NCI-H774 (cell line): ENCODE data around the gene LRRC2.
"Not testable (repeated sequence)": the region's sequence is repeated elsewhere in the genome, so short reads cannot be mapped to it uniquely, and the experiment has no call there.

ENCODE experiments used
- DNase-seq: peaks from one replicate; lab custom pipeline; 2025; lab: John Stamatoyannopoulos, UW

LRRC2 gene

DNA sequence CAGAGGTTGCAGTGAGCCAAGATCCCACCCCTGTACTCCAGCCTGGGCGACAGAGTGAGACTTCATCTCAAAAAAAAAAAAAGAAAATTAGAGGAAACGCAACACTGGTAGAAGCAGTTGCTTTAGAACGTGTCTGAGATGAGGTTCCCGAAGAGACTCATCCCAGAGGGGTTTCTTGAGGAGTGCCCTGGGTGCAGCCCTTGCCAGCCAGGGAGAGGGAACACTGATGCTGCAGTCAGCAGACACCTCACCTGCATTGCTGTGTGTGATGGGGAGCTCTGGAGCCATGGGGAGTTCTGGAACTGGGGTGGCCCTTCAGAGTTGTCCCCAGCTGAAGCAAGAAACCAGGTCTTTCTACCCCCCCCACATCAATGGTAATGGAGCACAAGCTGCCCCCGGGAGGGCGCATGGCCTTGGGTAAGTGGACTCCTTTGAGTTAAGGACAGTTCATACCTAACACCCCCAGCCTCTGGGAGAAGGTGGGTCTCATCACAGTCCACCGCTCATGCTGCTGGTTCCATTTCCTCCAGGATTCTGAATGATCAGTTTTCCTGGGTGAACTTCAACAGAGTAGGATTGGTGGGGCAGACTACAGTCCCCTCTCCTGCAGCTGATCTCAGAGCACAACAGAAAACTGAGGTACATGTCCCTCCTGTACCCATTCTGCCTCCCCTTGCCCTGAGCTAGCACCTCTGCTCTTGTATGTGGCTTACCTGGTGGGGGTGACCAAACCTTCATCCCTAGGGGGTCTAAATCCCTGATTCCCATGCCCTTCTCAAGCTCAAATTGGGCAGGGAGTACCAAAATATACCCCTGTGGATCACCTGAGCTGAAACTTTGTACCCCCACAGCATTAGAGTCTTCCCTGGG, 18.7 kb upstream of the LRRC2 start:
- DNase-seq, result no peak

DNA sequence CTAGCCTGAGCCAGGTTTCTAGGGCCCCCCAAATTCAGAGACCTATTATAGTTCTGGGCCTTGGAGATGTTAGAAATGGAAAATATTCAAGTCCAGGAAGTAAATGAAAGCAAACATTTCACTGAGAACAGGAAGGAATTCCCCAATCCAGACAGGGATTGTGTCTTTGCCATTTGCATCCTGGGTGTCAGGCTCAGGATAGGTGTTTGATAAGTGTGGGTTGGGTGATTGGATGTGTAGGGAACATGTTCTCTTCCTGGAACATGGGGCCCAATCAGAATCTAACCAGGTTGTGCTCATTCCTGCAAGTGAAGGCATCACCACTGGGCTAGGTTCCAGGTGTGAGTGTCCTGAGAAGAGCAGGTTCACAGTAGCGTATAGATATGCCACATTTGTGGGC, 14.6 kb upstream of the LRRC2 start:
- DNase-seq, result no peak

GRCh38 chr3:46579756-46580286, 13.7 kb upstream of the LRRC2 start:
- no peak for DNase-seq

GRCh38 chr3:46578973-46579755, 13.1 kb upstream of the LRRC2 start:
- no peak for DNase-seq

GRCh38 chr3:46577580-46578249, 11.6 kb upstream of the LRRC2 start:
- DNase-seq, result not testable (repeated sequence)

DNA sequence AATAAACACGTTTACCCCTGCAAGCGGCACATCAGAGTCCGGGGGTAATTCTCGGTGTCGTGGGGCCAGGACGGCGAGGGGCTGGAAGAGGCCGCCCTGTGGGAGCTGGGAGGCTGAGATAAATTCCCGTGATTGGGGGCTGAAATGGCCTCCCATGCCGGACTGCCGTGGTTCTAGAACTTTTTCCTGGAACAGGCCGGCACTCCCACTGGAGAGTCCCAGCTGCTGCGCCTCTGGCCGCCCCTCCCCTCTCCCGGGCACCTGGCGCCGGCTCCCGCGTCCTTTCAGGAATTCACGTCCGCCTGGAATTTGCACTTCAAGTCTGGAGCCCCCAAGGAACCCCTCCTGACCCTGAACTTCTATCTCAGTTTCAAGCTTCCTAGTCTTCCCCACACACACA, 10.8 kb upstream of the LRRC2 start:
- no peak for DNase-seq

DNA sequence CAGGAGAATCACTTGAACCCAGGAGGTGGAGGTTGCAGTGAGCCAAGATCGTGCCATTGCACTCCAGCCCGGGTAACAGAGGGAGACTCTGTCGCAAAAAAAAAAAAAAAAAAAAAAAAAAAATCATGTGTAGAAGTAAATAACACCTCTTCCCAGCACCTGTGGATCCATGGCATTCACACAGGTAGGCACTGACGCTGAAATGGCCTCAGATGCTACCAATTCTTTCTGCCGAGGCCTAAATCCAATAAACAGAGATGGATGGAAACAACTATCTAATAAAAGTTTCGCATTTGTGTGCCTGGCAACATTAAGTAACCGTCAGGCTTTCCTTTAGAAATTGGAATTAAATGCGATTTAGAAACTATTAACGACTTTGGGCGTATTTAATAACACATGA, 10.3 kb upstream of the LRRC2 start:
- DNase-seq, result no peak

DNA sequence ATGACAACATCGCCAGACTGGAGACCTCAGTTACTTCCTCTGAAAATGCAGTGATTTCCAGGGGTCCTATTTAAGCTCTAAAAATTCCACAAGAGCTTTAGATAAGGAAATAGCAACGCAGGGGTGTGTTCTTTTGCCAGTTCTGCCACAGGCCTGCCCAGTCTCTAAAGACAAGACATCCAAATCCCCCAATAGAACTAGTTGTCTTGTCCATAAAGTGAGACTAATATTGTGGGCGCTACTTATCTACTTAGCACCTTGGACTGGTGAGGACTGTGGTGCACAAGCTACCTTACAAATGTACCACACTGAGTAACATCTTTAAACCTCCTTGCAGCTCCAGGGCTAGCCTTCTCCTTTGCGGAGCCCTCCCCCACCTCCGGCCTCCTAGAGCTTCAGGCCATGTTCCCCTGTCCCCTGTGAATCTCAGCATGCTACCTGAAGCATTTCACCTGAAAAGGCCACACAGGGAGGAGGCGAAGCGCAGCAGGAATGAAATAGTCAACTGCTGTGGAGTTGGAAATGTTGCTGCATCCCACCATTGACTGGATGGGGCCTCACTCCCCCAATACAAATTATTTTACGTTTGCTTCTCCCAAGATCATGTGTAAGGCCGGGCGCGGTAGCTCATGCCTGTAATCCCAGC, 9.6 kb upstream of the LRRC2 start:
- DNase-seq, result no peak

DNA sequence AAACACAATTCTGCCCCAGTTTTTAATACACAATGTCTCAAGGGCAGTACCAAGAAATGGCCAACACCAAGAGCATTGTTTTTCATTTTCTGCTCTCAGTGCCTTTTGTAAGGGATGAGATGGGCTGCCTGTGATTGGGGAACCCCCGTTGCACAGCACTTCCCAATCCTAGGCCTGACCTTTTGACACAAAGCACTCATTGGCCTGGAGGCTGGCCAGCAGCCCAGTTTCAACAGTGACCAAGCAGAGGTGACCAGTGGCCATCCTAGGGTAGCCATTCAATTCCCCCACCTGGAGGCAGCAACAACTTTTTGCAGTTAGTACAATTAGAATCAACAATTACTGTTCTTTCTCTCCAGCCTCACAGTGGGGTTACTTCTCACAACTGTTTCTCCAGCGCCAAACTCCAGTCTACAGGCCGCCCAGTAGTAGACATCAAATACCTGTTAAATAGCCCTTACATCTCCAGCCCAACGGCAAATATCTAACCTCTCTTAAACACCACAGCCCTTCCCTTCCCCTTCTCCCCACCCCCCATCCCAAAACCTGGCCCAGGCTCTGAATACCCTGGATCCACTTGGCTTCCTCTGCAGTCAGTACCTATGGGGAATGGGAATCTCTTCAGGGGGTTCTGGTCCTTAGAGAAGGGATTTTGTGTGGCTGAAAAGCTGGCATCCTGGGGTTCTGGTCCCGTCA, 8.9 kb upstream of the LRRC2 start:
- DNase-seq, result no peak

DNA sequence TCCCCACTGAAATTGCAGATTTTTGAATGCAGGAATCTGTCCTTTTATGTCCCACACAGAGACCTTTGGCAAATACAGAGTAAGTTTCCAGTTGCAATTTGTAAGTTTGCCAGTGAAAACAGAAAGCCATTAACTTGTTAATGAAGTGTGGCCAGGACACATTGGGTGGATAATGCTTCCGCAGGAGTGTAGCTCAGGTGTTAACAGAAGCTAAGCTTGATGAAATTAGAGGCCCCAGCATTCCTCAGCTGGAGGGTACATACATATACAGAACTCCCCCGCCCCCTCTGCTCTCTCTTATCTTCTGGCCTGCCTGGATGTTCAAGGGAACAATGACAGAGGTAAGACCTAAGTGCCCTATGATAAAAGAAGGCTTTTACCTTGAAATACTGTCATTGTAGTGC, 8.1 kb upstream of the LRRC2 start:
- DNase-seq, result no peak

GRCh38 chr3:46573701-46574100, 7.6 kb upstream of the LRRC2 start:
- no peak for DNase-seq

DNA sequence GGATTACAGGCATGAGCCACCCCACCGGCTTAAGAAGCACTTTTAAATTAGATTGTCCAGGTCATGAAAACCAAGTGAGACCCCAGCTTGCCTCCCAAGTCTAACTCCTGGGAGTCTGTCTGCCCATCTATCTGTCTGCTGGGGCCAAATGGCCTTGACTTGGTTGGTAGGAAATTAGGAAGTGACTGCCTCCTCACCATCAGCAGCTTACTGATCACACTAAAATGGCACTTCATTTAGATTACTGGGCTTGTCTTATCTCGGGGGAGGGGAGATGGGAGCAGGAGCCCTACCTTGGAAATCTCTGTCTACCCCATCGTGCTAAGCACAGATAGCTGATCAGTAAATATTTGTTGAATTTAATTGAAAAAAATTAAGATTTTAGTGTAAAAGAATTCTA, 5.6 kb upstream of the LRRC2 start:
- no peak for DNase-seq

DNA sequence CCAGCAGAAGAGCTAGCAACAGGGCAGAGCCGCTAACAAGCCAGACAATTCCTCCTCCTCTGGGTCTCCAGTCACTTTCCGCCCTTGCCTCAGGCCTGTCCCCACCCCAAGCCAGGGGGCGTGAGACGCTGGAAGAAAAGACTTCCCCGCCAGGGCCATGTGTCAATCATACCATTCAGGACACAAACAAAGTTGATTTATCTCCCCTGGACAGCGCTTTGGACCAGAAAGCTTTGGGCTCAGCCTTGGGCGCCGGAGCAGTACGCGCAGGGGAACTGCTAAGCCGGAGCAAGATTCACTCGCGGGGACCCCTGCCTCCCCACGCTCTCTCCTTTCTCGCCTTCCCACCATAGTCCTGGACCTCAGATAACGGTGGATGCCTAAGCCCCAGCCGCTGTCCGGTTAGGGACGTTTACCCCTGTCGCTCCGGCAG, 479 bp downstream of the LRRC2 start:
- no peak for DNase-seq

- DNase-seq, result no peak
Observed at GRCh38 chr3:46565077-46565476, 1.0 kb downstream of the LRRC2 start.

DNA sequence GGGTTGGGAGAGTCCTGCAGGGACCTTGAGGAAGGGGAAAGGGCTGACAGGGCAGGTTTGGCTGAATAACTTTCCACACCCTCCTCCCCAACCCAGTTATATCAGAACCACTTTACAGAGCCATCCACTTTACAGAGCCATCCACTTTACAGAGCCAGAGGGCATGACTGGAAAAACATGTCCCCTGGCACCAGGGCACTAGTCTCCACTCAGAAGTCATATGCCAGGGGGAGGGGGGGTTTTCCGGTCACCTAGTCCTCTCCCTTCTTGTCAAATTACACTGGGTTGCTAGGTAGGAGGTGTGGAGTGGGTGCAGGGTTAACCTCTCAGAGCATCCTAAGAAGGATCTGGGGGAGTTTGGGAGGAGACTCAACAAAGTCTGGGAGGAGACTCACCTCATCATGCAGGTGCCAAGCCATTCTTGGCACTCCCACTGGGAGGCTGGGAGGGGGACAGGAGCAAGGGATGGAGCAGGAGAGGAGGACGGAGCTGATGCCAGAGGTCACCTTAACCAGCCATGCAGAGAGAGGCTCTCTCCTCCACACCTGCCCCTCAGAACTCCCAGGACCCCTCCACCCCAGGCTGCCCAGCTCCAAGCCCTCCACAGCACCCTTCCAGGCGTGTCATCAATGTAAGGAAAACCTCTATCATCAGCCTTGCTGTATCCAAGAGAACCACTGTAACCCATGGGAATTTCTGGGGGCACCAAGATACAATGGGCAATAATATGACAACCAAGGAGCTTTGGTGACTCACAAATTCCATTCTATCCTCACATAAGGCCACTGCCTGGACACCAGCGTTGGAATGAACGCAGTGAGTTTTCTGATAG, 1.7 kb downstream of the LRRC2 start:
- no peak for DNase-seq

DNA sequence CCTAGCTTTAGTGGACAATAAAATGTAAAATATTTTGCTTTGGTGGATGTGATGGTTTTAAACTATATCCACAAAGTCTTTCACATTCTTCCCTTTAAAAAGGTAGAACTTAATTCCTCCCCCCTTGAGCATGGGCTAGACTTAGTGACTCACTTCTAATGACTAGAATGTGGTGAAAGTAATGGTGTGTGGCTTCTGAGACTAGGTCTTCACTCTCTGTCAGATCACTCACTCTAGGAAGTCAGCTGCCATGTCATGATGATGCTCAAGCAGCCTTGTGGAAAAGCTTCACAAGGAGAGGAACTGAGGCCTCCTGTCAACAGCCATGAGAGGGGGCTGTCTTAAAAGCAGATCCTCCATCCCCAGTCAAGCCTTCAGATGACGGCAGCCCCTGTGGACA, 4.2 kb downstream of the LRRC2 start:
- no peak for DNase-seq

DNA sequence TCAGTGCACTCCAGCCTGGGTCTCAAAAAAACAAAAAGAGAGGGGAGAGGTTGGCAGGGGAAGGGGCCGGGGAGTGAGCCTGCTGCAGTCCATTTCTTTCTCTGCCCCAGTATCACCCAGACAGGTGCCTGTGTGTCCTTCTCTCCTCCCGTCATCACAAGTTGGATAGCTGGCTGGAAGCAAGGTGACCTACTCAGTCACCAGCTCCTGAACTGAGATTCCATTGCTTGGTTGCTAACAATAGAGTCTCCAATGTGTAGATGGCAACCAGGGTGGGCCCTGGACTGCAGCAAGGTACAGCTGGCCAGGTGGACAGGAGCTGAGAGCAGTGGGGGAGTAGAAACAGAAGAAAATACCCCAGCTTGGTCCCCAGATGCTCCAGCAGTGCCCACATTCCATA, 4.6 kb downstream of the LRRC2 start:
- no peak for DNase-seq

DNA sequence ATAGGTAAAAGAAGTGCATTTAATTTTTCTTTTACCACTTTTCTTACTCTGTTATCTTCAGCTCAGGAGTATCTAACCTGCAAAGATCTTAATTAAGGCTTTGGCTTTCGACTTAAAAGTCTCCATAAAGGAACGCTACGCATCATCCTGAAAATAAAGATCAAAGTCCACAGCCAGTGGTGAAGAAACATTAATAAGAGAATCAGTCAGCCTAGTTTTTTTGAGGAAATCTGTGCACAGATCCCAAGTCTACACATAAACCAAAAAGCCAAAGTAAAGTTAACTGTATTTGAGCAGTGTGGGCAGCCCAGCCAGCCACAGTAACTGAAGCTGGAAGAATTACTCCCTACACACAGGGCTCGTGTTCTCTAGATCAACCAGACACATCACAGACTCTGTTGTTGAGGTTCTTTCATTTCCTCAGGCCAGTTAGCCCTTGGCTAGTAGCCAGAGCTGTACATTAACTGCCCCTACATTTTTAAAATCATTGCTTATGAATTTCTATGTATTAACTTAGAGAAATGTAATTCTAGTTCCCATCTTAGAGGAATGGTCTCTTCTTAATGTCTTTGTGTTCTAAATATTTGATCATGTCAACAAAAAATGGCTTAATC, 6.9 kb downstream of the LRRC2 start:
- no peak for DNase-seq

GRCh38 chr3:46558184-46559043, 7.7 kb downstream of the LRRC2 start:
- DNase-seq, result peak; percentile 54
